GM19438 (cell line): Measurements from ENCODE around the gene HEATR5A.
A peak's percentile ranks its signal among the peaks of the same experiment; 100 is the strongest.
"Not testable (repeated sequence)": the region's sequence is repeated elsewhere in the genome, so short reads cannot be mapped to it uniquely, and the experiment has no call there.

Experiments used
- ATAC-seq: cut with Tn5 transposase; IDR thresholded peaks from one replicate; pipeline ENCODE4 v1.9.1; 2021; ENCODE audit warnings: low read depth; ENCODE audit not compliant: unreplicated experiment

Gene HEATR5A

DNA sequence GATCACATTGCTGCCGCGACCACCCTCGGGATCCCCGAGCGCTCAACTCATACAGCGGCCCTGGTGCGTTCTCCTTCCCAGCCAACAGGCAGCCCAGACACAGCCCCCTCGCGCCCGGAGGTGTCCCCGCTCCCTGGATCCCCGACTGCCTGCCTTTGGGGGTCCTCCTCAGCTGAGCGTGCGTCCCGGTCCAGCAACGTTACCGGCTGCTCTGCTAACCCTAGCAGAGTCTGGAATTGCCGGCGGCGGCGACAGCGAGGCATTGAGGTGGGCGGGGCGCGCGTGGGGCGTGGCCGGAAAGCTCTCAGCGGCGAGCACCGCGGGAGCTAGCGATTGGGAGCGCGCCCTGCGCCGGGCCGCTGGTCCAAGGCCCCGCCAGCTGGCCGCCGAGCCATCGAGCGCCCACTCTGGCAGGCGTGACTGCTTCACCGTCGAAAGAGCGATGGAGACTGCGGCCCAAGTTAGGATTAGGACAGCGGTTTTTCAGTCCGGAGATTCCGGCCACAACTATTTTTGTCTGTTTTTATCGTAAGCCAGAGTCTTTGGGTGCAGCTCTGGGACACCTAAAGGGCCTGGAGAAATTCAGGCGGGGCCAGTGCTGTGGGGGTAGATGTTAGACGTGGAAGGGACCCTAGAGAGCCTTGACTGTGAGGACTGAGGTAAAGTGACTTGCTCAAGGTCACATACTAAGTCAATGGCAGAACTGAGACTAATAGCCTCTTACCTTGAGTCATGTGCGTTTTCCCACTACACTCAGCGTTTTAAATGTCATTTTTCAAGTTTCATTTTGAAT, at the start of gene HEATR5A:
Gene HEATR5A, minus strand, starts transcription at position 232 of the 793 bp plus-strand sequence. CDS start 17,575 bp downstream, outside the sequence.
- ATAC-seq, result peak; percentile 93

DNA sequence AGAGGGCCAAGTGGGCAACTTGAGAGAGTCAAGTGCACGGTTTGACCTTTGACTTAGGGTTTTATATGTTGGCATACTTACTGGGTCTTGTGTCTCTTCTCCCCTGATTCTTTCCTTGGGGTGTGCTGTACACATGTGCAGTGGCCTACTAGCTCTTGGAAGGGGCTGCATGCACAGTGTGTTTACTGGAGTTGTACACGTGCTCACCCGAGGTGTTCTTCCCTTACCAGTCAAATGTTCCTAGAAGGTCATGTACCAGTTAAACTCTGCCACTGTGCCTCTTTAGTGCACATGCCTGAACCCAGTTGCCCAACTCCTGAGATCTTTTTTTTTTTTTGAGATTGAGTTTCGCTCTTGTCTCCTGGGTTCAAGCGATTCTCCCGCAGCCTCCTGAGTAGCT, 46.2 kb upstream of the HEATR5A start:
- ATAC-seq, result no peak

GRCh38 chr14:31465111-31465510, 44.8 kb upstream of the HEATR5A start:
- ATAC-seq, result no peak

DNA sequence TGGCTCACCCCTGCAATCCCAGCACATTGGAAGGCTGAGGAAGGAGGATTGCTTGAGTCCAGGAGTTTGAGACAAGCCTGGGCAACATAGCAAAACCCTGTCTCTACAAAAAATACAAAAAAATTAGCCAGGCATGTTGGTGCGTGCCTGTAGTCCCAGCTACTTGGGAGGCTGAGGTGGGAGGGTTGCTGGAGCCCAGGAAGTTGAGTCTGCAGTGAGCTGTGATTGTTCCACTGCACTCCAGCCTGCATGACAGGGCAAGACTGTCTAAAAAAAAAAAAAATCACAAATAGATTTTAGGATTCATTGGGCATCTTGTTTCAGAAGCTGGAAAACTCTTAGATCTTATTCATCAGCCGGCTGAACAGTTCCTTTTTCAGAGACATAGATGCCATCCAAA, 42.1 kb upstream of the HEATR5A start:
- not testable (repeated sequence) for ATAC-seq

- no peak for ATAC-seq
Observed at GRCh38 chr14:31461545-31461944, 41.2 kb upstream of the HEATR5A start.

- ATAC-seq, result no peak
Observed at GRCh38 chr14:31457665-31458659, 37.6 kb upstream of the HEATR5A start.

- peak; percentile 97 for ATAC-seq
Observed at GRCh38 chr14:31456841-31457664, 36.7 kb upstream of the HEATR5A start, which contains the start of gene DTD2. Gene DTD2, minus strand, starts transcription at chr14:31457506. Its CDS starts 113 bp downstream, at chr14:31457393.

- ATAC-seq, result no peak
Observed at GRCh38 chr14:31449971-31450610, 29.7 kb upstream of the HEATR5A start.

- ATAC-seq, result no peak
Observed at GRCh38 chr14:31449136-31449535, 28.8 kb upstream of the HEATR5A start.

DNA sequence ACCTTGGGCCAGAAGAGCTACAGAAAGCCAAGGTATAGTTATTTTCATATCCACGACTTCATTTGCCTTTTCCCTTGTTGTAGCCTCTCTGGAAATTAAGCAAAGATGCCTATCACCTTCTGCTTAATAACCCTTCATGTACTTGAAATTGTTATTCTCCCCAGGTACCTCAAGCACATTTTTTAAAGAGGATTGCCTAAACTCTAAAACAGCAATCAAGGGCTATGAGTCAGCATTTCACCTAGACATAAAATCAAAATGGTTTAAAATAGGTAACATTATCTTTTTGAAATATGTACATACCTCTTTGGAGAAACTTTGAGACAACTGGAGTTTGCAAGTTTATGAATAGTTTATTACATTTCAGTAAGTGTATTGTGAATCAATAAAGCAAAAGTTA, 25.4 kb upstream of the HEATR5A start:
- ATAC-seq, result no peak

DNA sequence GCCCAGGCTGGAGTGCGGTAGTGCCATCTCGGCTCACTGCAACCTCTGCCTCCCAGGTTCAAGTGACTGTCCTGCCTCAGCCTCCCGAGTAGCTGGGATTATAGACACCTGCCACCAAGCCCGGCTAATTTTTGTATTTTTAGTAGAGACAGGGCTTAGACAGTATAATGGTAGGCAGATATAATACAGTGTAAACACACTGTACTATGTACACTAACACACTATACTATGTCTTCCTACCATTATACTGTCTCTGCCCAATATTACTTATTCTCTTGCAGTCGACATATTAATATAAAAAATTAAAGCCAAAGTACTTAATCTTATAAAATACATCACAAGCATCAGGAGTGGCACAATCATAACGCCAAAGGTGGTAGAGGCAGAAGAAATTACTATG, 21.9 kb upstream of the HEATR5A start:
- ATAC-seq, result no peak

DNA sequence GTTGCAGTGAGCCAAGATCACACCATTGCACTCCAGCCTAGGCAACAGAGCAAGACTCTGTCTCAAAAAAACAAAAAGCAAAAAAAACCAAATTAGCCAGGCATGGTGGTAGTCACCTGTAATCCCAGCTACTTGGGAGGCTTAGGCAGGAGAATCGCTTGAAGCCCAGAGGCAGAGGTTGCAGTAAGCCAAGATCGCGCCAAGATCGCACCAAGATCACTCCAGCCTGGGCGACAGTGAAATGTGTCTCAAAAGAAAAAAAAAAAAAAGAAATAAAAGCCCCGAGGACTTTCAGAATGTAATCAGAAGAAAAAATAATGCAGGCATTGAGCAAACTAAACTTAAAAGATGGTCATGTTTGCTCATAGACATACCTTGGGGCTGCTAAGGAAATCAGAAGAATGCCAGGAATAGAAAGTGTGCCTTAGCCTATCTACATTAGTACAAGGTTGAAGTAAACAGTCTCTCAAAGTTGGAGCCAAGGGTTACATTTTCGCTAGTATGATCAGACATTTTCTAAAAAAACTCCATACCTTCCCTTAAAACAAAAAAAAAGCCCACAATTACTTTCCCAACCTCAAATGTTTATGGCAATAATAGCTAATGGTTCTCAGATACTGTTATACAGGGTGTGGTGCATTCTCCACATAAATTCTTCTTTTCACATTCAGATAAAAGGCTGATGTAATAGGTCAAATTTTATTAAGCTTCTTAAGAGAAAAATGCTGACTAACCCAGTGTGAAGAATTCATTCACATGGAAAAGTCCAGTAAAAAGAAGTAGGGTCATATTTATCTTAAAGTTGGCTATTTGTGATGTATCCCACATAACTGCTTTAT, 21.1 kb upstream of the HEATR5A start:
- no peak for ATAC-seq

DNA sequence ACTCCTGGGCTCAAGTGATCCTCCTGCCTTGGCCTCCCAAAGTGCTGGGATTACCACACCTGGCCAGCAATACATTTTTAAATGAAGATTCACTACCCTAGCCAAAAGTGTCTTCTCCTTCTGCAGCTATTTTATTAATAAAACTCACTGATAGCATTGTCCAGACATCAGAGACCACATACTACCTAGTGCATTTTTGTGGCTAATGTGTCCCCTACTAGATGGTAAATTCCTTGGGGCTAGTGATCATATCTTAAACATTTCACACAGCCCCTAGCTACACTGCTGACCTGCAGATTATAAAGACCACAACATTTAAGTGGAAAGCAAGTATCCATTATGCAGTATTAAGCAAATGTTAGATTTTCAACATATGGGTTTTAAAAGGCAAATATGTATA, 19.9 kb upstream of the HEATR5A start:
- no peak for ATAC-seq

GRCh38 chr14:31439561-31439960, 19.2 kb upstream of the HEATR5A start:
- ATAC-seq, result no peak

DNA sequence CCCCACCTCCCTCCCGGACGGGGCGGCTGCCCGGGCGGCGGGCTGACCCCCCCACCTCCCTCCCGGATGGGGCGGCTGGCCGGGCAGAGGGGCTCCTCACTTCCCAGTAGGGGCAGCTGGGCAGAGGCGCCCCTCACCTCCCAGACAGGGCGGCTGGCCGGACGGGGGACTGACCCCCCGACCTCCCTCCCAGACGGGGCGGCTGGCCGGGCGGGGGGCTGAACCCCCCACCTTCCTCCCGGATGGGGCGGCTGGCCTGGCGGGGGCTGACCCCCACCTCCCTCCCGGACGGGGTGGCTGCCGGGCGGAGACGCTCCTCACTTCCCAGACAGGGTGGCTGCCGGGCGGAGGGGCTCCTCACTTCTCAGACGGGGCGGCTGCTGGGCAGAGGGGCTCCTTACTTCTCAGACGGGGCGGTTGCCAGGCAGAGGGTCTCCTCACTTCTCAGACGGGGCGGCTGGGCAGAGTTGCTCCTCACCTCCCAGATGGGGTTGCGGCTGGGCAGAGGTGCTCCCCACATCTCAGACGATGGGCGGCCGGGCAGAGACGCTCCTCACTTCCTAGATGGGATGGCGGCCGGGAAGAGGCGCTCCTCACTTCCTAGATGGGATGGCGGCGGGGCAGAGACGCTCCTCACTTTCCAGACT, 16.8 kb upstream of the HEATR5A start:
- ATAC-seq, result not testable (repeated sequence)

DNA sequence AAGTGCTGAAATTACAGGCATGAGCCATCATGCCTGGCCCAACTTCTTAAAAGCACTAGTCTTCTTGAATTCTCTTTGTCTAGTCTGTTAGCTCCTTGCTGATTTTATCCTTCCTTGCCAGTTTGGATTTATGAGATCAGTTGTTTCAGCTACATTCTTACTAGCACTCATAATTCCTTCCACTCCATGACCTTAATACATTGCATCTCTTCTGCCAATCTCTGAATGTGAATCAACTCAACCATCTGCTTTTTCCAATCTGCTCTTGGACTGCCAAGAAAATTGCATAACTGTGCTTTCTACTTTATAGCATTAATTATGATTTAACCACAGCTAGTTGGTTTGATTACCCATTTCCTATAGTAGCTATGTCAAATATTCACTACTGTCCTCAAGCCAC, 14.9 kb upstream of the HEATR5A start:
- no peak for ATAC-seq

DNA sequence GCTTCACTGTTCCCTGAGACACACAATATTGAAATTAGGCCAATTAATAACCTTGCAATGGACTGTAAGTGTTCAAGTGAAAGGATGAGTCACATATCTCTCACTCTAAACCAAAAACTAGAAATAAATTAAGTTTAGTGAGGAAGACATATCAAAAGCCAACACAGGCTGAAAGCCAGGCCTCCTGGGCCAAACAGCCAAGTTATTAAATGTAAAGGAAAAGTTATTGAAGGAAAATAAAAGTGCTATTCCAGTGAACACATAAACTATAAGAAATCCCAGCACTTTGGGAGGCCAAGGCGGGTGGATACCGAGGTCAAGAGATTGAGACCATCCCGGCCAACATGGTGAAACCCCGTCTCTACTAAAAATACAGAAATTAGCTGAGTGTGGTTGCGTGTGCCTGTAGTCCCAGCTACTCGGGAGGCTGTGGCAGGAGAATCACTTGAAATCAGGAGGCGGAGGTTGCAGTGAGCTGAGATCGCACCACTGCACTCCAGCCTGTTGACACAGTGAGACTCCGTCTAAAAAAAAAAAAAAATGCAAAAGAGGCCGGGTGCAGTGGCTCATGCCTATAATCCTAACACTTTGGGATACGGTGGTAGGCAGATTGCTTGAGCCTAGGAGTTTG, 10.4 kb upstream of the HEATR5A start:
- no peak for ATAC-seq

DNA sequence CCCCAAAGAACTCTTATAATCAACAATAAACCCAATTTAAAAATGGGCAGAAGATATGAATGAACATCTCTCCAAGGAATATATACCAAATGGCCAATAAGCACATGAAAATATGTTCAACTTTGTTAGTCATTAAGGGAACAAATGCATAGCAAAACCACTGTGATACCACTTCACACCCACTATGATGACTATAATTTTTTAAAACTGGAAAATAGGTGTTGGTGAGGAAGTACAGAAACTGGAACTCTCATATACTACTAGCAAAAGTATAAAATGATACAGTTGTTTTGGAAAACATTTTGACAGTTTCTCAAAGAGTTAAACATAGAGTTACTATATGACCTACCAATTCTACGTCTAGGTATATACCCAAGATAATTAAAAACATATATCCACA, 9.4 kb upstream of the HEATR5A start:
- ATAC-seq, result no peak
